Parathyroid adenoma (tissue), 2 donors: ENCODE data around the gene PNMA6F.

Experiments used
- H2AFZ ChIP-seq: fragments of 300-600 bp; sonication (generic); one replicate; pipeline ENCODE4 v1.7.0; 2017; ENCODE audit warnings: antibody characterized with exemption, mild to moderate bottlenecking
- H3K27ac ChIP-seq: fragments of 300-600 bp; sonication (generic); one replicate; pipeline ENCODE4 v1.7.0; 2017
- H3K27me3 ChIP-seq: fragments of 300-600 bp; sonication (generic); one replicate; pipeline ENCODE4 v1.7.0; 2017; ENCODE audit warnings: low read length; ENCODE audit not compliant: control insufficient read depth, insufficient read depth
- H3K36me3 ChIP-seq: fragments of 300-600 bp; sonication (generic); one replicate; pipeline ENCODE4 v1.7.0; 2017; ENCODE audit warnings: low read length; ENCODE audit not compliant: control insufficient read depth, insufficient read depth
- H3K4me1 ChIP-seq: fragments of 300-600 bp; sonication (generic); one replicate; pipeline ENCODE4 v1.7.0; 2017; ENCODE audit warnings: control low read depth
- H3K4me2 ChIP-seq: fragments of 300-600 bp; sonication (generic); one replicate; pipeline ENCODE4 v1.7.0; 2017; ENCODE audit warnings: low read length
- H3K4me3 ChIP-seq: fragments of 300-600 bp; sonication (generic); one replicate; pipeline ENCODE4 v1.7.0; 2017; ENCODE audit warnings: low read depth, low read length
- H3K79me2 ChIP-seq: fragments of 300-600 bp; sonication (generic); one replicate; pipeline ENCODE4 v1.7.0; 2017; ENCODE audit warnings: control low read depth
- H3K9ac ChIP-seq: fragments of 300-600 bp; sonication (generic); one replicate; pipeline ENCODE4 v1.7.0; 2017; ENCODE audit warnings: mild to moderate bottlenecking
- H3K9me3 ChIP-seq: fragments of 300-600 bp; sonication (generic); one replicate; pipeline ENCODE4 v1.7.0; 2017; ENCODE audit warnings: low read length; ENCODE audit not compliant: control insufficient read depth
- TF ChIP-seq, protein P1 (sequence below): fragments of 300-600 bp; sonication (generic); IDR thresholded peaks from one replicate; pipeline ENCODE4 v1.7.0; 2017; ENCODE audit warnings: antibody characterized with exemption, mild to moderate bottlenecking
- donor health status: primary hyperparathyroidism.

The PNMA6F gene

DNA sequence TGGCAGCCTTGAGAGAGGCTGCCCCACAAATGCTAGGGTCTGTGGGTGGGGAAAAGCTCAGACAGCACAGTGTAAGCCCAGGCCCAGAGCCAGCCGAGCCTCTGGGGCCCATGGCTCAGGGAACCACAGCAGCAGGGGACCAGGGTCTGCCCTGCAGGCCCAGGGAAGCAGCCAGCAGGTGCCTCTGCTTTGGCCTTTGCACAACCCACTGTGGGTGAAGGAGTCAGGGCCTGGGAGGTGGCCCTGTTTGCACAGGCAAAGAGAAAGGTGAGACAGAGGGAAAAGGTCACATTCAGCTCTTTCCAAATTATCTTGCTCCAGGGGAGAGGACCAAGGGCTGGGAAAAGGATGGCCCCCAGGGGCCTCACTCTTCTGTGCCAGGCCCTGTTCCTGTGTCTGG, 8.7 kb downstream of the PNMA6F start:
- no peaks in the 10 kb centered on the region for H3K4me1 ChIP-seq
- TF ChIP-seq, protein P1, sequence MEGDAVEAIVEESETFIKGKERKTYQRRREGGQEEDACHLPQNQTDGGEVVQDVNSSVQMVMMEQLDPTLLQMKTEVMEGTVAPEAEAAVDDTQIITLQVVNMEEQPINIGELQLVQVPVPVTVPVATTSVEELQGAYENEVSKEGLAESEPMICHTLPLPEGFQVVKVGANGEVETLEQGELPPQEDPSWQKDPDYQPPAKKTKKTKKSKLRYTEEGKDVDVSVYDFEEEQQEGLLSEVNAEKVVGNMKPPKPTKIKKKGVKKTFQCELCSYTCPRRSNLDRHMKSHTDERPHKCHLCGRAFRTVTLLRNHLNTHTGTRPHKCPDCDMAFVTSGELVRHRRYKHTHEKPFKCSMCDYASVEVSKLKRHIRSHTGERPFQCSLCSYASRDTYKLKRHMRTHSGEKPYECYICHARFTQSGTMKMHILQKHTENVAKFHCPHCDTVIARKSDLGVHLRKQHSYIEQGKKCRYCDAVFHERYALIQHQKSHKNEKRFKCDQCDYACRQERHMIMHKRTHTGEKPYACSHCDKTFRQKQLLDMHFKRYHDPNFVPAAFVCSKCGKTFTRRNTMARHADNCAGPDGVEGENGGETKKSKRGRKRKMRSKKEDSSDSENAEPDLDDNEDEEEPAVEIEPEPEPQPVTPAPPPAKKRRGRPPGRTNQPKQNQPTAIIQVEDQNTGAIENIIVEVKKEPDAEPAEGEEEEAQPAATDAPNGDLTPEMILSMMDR, result no peak

DNA sequence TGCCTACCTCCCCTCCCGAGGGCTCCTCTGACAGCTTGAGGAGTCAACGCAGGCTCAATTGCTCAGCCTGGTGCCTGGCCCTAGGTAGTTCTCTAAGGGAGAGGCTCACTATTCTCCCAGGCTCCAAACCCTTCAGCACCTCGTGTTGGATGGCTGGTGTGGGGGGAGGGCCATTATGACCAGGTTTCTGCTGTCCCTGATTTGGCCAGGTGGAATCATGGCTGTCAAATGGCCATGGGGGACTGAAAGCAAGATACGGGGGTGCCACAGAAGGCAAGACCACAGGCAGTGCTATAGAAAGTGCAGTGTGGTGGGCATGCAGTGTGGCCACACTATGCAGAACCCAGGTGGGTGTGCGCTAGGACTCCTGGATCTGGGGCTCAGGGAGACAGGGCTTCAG, 9.5 kb downstream of the PNMA6F start:
- Histone ChIP-seq H3K36me3 (no peaks in the 10 kb centered on the region), H3K9ac (no peak overlapping the region), H3K27ac (no peak overlapping the region), H3K79me2 (no peaks in the 10 kb centered on the region), H3K27me3 (no peaks in the 10 kb centered on the region), H2AFZ (no peak overlapping the region), H3K4me2 (no peak overlapping the region), H3K9me3 (no peaks in the 10 kb centered on the region), H3K4me1 (no peaks in the 10 kb centered on the region), H3K4me3 (no peak overlapping the region)
- TF ChIP-seq, protein P1, result no peak

More for the DNA sequence above, 8.7 kb downstream of the PNMA6F start:
- Histone ChIP-seq H3K9me3 (no peaks in the 10 kb centered on the region), H3K27me3 (no peaks in the 10 kb centered on the region), H3K36me3 (no peaks in the 10 kb centered on the region), H2AFZ (no peak overlapping the region), H3K79me2 (no peaks in the 10 kb centered on the region), H3K9ac (no peak overlapping the region), H3K27ac (no peak overlapping the region), H3K4me3 (no peak overlapping the region), H3K4me2 (no peak overlapping the region)

DNA sequence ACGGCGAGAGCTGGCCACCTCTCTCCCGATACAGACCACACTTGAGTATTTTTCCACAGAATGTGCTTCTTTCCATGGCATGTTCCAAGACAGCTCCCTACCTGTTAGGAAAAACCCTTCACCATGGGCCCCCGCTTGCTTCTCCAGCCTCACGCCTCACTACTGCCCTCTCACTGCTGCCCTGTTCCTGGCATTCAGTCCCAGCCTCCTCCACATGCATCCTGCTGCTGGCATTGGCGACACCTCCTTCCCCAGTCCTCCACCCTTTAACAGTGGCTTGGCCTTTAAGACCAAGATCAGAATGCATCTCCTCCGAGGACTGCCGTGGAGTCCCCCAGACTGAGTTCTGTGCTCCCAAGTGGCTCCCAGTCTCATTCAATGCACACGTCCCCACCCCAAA, 10.7 kb downstream of the PNMA6F start:
- Histone ChIP-seq H3K4me1 (no peaks in the 10 kb centered on the region), H3K27me3 (no peaks in the 10 kb centered on the region), H3K4me3 (no peak overlapping the region), H3K9ac (no peak overlapping the region), H3K79me2 (no peaks in the 10 kb centered on the region), H3K4me2 (no peak overlapping the region), H2AFZ (no peak overlapping the region), H3K36me3 (no peaks in the 10 kb centered on the region), H3K27ac (no peak overlapping the region), H3K9me3 (no peaks in the 10 kb centered on the region)
- TF ChIP-seq, protein P1, result no peak

DNA sequence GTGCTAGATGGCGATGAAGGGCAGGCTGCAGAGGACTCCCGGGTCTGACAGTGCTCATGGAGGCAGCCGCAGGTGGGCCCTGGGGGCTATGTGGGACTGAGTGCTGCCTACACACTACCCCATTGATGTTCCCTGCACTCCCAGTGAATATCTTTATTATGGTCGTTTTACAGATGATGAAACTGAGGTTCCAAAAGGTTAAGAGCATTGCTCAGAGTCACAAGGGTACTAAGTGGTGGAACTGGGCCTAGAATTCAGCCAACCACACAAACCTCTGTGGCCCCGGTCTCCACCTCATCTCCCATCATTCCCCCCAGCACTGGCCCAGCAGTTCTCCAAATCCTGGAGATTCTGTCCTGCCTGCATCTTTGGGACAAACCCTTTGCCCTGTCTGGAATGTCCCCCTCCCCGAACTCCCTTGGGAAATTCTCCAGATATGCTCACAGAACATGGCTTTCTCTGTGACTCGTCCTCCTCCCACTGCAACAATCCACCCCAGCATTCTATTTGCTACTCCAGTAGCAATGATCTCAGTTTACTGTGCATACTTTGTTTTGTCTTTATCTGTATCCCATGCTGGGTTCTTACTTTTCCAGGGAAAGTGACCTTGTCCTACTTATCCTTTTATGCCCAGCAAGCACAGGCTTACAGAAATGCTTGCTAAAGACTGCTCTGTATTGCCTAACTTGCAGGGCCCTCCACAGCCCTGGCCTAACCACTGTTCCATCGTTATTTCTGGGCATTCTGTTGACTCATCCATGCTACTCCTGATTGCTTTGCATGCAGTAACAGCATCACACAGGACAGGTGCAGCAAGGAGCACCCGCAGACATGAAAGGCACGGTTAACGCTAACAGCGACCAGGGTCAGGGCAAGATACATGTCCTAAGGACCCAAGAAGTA, 14.0 kb downstream of the PNMA6F start:
- H3K36me3 ChIP-seq, result no peaks in the 10 kb centered on the region
- H3K27ac ChIP-seq, result no peak overlapping the region
- TF ChIP-seq, protein P1, result no peak
- H3K79me2 ChIP-seq, result no peaks in the 10 kb centered on the region
- no peak overlapping the region for H3K9ac ChIP-seq
- H3K9me3 ChIP-seq, result no peaks in the 10 kb centered on the region
- H2AFZ ChIP-seq, result no peak overlapping the region
- H3K4me2 ChIP-seq, result no peak overlapping the region
- H3K4me1 ChIP-seq, result no peaks in the 10 kb centered on the region
- H3K4me3 ChIP-seq, result no peak overlapping the region
- H3K27me3 ChIP-seq, result no peaks in the 10 kb centered on the region
